SK-N-SH treated with all-trans-retinoic acid at 6 μM for 48 hours (cell line): ENCODE data around the gene MT1B.

ENCODE experiments used
- BACH2 ChIP-seq: fragments of 250-450 bp; sonication (Bioruptor Pico); IDR thresholded peaks from 2 replicates; pipeline ENCODE4 v1.9.0; 2021; ENCODE audit warnings: mild to moderate bottlenecking, borderline replicate concordance
- ISL1 ChIP-seq: fragments of 250-450 bp; sonication (Bioruptor Pico); IDR thresholded peaks from 2 replicates; pipeline ENCODE4 v2.1.2; 2022; ENCODE audit warnings: mild to moderate bottlenecking, moderate library complexity
- RARB ChIP-seq: fragments of 250-450 bp; sonication (Bioruptor Pico); IDR thresholded peaks from 2 replicates; pipeline ENCODE4 v1.8.0; 2021; ENCODE audit warnings: mild to moderate bottlenecking, moderate library complexity
- ZC3H10 ChIP-seq: fragments of 250-450 bp; sonication (Bioruptor Pico); IDR thresholded peaks from 2 replicates; pipeline ENCODE4 v1.5.1; 2021; ENCODE audit warnings: mild to moderate bottlenecking, moderate library complexity
- ZFP30 ChIP-seq: fragments of 450-650 bp; formaldehyde crosslinking; IDR thresholded peaks from 2 replicates; pipeline ENCODE4 v1.5.0; 2022; ENCODE audit warnings: mild to moderate bottlenecking, moderate library complexity
- ZNF565 ChIP-seq: fragments of 450-650 bp; formaldehyde crosslinking; conservative IDR thresholded peaks from 2 replicates; pipeline ENCODE4 v1.5.0; 2020; ENCODE audit warnings: low read depth, mild to moderate bottlenecking, moderate library complexity
- TF ChIP-seq, protein P1 (sequence below): fragments of 250-450 bp; sonication (Bioruptor Pico); IDR thresholded peaks from 2 replicates; pipeline ENCODE4 v1.5.1; 2020; ENCODE audit warnings: low read depth, mild to moderate bottlenecking, moderate library complexity
- TF ChIP-seq, protein P2 (sequence below): fragments of 250-450 bp; sonication (Bioruptor Pico); IDR thresholded peaks from 2 replicates; pipeline ENCODE4 v1.8.0; 2021; ENCODE audit warnings: low read depth, mild to moderate bottlenecking, moderate library complexity, borderline replicate concordance

DNA sequence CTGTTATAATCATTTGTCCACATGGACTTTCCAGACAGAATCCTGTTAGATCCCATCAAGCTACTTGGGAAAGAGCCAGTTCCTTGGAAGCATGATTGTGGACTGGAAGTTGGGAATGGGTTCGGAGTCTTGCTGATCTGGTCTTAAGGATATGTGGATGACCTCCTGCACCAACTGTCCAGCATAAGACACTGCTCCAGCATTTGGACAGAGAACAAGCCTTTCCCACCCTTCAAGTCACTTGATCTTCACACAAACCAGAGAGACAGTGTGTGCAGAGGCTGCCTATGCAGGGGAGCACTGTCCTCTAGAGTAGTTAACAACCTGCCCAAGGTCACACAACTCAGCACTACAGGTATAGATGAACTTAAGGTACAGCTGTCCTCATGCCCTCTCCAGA is 5.8 kb upstream of the MT1B start:
- TF ChIP-seq RARB (no peak), BACH2 (CRISPR knock-in tag) (no peak), ZFP30 (CRISPR knock-in tag) (no peak), ISL1 (CRISPR knock-in tag) (no peak), ZC3H10 (no peak), ZNF565 (CRISPR knock-in tag) (no peak)
- TF ChIP-seq, protein P1, sequence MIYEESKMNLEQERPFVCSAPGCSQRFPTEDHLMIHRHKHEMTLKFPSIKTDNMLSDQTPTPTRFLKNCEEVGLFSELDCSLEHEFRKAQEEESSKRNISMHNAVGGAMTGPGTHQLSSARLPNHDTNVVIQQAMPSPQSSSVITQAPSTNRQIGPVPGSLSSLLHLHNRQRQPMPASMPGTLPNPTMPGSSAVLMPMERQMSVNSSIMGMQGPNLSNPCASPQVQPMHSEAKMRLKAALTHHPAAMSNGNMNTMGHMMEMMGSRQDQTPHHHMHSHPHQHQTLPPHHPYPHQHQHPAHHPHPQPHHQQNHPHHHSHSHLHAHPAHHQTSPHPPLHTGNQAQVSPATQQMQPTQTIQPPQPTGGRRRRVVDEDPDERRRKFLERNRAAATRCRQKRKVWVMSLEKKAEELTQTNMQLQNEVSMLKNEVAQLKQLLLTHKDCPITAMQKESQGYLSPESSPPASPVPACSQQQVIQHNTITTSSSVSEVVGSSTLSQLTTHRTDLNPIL (CRISPR knock-in tag) = no peak
- TF ChIP-seq, protein P2, sequence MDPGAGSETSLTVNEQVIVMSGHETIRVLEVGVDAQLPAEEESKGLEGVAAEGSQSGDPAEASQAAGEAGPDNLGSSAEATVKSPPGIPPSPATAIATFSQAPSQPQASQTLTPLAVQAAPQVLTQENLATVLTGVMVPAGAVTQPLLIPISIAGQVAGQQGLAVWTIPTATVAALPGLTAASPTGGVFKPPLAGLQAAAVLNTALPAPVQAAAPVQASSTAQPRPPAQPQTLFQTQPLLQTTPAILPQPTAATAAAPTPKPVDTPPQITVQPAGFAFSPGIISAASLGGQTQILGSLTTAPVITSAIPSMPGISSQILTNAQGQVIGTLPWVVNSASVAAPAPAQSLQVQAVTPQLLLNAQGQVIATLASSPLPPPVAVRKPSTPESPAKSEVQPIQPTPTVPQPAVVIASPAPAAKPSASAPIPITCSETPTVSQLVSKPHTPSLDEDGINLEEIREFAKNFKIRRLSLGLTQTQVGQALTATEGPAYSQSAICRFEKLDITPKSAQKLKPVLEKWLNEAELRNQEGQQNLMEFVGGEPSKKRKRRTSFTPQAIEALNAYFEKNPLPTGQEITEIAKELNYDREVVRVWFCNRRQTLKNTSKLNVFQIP = no peak
